Peyer's patch (tissue), 4 donors: ENCODE measurements around the gene GRPEL1.

ENCODE experiments used
- CTCF ChIP-seq, 6 experiments: fragments of 450-650 bp in 4 of 6; fragments of 200-600 bp in 2 of 6; sonication (generic) in 1 of 6; IDR thresholded peaks; one replicate each; pipeline ENCODE4 v1.5.1; 2017 to 2019; ENCODE audit warnings: antibody characterized with exemption in 6 of 6, mild to moderate bottlenecking in 3 of 6, moderate library complexity in 1 of 6
- POLR2A ChIP-seq, 2 donors: fragments of 450-650 bp; IDR thresholded peaks; one replicate each; pipeline ENCODE4 v1.5.1; 2017; ENCODE audit warnings: antibody characterized with exemption in 2 of 2, mild to moderate bottlenecking in 2 of 2, moderate library complexity in 2 of 2

- TF ChIP-seq POLR2A (IDR thresholded peaks at IDR 0.05) (no peak), CTCF (IDR thresholded peaks at IDR 0.05) (no peak)
Observed at GRCh38 chr4:7040765-7041164, 27.1 kb downstream of the GRPEL1 start.
